Measurements from ENCODE around the gene NRP2.

Gene NRP2

GRCh38 chr2:205775097-205775877 is 93.0 kb downstream of the NRP2 start:
- no peak for DNase-seq (ENCODE audit: low spot score)

- peak; percentile 59 for DNase-seq (ENCODE audit: low spot score)
Measured at GRCh38 chr2:205776139-205776538, 93.8 kb downstream of the NRP2 start.

GRCh38 chr2:205776720-205777119 is 94.4 kb downstream of the NRP2 start:
- no peak for DNase-seq (ENCODE audit: low spot score)

- DNase-seq (ENCODE audit: low spot score), result no peak
Measured at GRCh38 chr2:205778356-205778755, 96.1 kb downstream of the NRP2 start.

- no peak for DNase-seq (ENCODE audit: low spot score)
Measured at GRCh38 chr2:205780645-205781044, 98.3 kb downstream of the NRP2 start.

GRCh38 chr2:205781244-205781931 is 99.1 kb downstream of the NRP2 start:
- no peak for DNase-seq (ENCODE audit: low spot score)

GRCh38 chr2:205782941-205783340 is 100.6 kb downstream of the NRP2 start:
- no peak for DNase-seq (ENCODE audit: low spot score)

DNA sequence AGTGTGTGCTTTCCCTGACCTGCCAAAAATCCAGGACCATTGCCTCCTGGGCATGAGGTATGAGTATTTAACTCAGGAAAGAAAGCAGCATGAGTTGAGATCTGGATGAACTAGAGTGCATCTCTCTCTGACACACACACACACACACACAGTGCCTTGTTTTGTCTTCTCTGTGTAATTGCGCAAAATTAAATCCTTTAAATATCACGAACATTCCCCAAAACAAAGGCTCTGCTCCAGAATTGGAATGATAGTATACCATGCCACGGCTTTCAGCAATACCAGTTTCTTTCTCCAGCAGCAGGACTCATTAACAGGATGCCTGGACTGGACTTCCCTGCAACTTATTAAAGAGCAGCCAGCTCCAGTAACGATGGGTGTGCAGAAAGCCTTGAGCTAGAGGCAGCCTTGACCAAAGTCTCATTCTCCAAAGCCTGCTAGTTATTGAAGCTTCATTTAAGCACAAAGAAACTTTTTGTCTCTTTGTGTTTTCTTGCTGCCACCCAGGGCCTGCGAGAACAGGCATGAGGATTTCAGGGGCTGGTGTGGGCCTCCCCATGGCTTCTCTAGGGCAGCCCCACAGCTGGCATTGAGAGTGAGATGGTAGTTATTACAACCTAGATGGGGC is 101.7 kb downstream of the NRP2 start:
- DNase-seq (ENCODE audit: low spot score), result no peak

DNA sequence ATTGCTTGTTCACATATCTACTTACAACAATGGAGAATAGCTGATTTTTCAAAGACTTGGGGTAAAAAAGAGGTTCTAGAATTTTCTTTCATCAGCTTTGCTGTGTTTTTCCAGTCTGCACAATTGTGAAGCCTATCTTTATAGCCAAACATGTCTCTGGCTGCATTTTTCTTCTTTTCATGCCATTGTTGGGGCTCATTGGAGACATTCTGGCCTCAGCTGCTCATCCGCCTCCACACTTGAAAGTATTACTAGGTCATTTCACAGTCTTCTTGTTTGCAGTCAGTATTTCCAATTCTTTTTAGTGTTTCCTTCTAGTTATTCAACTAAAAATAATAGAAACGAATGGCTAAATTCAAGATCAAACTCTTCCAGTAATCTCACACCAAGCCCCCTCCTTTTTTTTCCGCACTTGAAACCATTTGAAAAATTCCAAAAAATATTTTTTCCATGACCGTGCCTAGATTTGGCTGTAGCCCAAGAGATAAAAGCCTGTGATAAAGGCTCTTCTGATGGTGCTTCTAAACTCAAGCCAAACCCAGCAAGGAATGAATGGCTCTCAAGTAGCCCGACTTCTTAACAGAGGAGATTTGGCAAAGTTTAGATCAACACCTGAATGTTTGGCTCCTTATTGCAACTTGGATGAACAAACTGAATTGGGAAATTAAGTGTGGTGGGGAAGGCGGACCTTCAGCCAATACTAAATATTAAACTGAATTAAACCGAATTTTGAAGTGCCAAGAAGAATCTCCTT is 103.4 kb downstream of the NRP2 start:
- DNase-seq (ENCODE audit: low spot score), result no peak

- no peak for DNase-seq (ENCODE audit: low spot score)
Measured at GRCh38 chr2:205786976-205787375, 104.7 kb downstream of the NRP2 start.

- no peak for DNase-seq (ENCODE audit: low spot score)
Measured at GRCh38 chr2:205787761-205788160, 105.5 kb downstream of the NRP2 start.

- no peak for DNase-seq (ENCODE audit: low spot score)
Measured at GRCh38 chr2:205789906-205790305, 107.6 kb downstream of the NRP2 start.

- no peak for DNase-seq (ENCODE audit: low spot score)
Measured at GRCh38 chr2:205792908-205793307, 110.6 kb downstream of the NRP2 start.

GRCh38 chr2:205796805-205797313 is 114.6 kb downstream of the NRP2 start:
- DNase-seq (ENCODE audit: low spot score), result no peak

DNA sequence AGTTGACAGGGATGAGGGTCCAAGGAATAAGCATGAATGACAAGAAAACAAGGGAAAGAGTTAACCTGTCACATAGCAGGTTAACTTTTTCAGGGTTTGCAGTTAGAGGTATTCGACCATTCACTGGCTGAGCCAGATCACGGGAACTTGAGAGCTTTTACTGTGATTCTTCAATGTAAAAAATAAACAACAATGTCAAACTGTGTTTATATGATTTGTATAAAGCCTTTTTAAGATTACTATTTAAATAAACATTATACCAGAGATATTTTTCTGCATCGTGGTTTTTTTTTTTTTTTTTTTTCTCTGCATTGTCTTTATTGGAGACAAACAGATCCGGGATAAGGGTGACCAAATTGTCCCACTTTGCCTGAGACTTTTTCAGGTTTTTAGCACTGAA is 115.6 kb downstream of the NRP2 start:
- no peak for DNase-seq (ENCODE audit: low spot score)

DNA sequence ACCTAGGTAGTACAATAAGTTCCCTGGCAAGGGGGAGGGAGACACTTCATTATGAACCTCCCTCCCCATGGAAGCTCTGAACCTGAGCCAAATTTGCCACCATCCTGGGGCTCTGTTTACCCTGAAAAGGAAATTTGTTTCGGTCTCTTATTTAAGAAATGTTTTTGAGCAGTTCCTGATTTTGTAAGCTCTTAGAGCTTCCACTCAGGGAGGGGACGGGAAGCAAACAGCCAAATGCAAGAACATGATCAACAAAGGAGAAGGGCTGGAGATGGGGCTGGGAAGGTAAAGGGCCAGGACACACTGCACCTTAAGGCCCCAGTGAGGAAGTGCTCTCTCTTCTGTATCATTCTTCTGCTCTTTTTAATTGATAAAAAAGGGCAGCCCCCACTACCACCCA is 117.9 kb downstream of the NRP2 start:
- no peak for DNase-seq (ENCODE audit: low spot score)

GRCh38 chr2:205800773-205801172 is 118.5 kb downstream of the NRP2 start:
- DNase-seq (ENCODE audit: low spot score), result no peak

- DNase-seq (ENCODE audit: low spot score), result no peak
Measured at GRCh38 chr2:205802065-205802464, 119.8 kb downstream of the NRP2 start.

DNA sequence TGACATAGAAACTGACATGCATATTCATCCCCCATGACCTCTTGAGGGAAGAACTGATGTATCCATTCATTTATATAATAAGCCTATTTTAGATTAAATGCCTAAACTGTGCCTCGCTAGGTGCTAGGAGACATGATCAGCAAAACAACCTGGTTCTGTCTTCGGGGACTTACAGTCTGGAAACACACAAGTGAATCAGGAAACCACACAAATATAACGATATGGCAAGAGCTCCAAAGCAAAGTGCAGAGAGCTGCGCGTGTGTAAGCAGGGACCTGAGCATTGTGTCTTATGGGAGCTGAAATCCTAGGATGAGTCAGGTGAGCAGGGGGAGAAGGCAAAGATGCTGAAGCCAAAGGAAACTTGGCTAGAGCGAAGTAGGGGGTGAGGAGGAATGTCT is 120.6 kb downstream of the NRP2 start:
- no peak for DNase-seq (ENCODE audit: low spot score)

DNA sequence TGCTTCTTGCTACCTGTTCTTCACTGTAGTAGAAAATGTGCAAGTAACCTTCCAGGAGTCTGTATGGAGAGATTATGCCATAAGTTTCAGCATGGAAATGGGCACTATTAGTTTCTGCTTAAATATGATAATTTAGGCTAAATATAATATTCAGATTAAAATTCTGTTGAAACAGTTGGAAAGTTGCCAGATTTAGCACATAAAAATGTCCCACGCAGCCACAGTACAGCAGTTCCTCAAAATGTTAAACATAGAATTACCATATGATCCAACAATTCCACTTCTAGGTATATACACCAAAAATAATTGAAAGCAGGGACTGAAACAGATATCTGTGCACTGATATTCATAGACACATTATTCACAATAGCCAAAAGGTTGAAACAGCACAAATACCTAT is 121.2 kb downstream of the NRP2 start:
- no peak for DNase-seq (ENCODE audit: low spot score)

DNA sequence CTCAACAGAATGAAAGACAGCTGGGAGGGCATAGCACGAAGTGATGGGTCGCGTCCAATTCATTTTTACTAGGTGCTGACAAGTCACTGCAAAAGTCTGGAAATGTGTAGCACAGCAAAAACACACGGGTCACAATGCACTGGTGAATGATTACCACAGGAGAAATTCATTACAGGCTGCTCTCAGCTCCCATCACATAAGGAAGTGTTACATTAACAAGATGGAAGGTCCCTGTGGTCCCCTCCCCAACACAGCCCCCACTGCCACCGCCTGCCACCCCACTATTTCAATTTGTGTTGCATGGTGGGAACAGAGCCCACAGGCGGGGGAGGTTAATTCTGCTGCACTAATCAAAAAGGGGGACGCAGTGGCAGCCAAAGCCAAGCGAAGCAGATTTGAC is 122.8 kb downstream of the NRP2 start:
- no peak for DNase-seq (ENCODE audit: low spot score)

All from HuH-7 (cell line).